K562 (cell line): ENCODE results near the gene COL16A1. TPM values are rescaled to one million over a fixed set of nuclear protein-coding genes. Genes with fewer than 3 reads are reported as not detected.
A peak's percentile ranks its signal among the peaks of the same experiment; 100 is the strongest.

ENCODE experiments used
- ATAC-seq: fragments of 200-7000 bp; cut with Tn5 transposase; 3 replicates; pipeline ENCODE4 v1.9.1; 2020; ENCODE audit warnings: moderate library complexity
- BruUV-seq: library from RNA; stranded (reverse); fragments of 400-500 nt; replicated peaks from 2 replicates; lab custom pipeline; 2021; lab: Mats Ljungman, UMichigan
- CTCF ChIA-PET: fragments of 300-600 bp; formaldehyde crosslinking; extraction: SDS; loops from one replicate; lab custom pipeline; 2021; ENCODE audit warnings: low intra/inter-chr PET ratio; lab: Yijun Ruan, JAX
- POLR2A ChIA-PET: fragments of 300-600, 350-650 bp; sonication (Branson Sonifier 250); formaldehyde crosslinking; extraction: SDS; loops from one replicate; lab custom pipeline; 2021; ENCODE audit warnings: antibody characterized with exemption, inconsistent platforms; lab: Yijun Ruan, JAX
- DNase-seq, 4 experiments: peaks; one replicate each; pipeline versions ENCODE4 v3.0.0 to v3.0.0-alpha.2; 2011 to 2018; ENCODE audit warnings: low spot score in 3 of 4, mixed read lengths in 3 of 4; ENCODE audit errors: extremely low read depth in 1 of 4
- FAIRE-seq: peaks from 2 replicates; lab custom pipeline; 2011; peaks lifted over from hg19 to GRCh38; lab: Jason Lieb, UNC
- H2AFZ ChIP-seq: 2 replicates; pipeline ENCODE4 v1.6.0; 2011; ENCODE audit warnings: low read depth, low read length, control low read depth, inconsistent platforms
- H3K27ac ChIP-seq: fragments of 200-600 bp; 3 replicates; pipeline ENCODE4 v1.8.0; 2011; ENCODE audit warnings: low read depth, mild to moderate bottlenecking, control low read depth, inconsistent platforms, low read length, moderate library complexity, mixed read lengths; ENCODE audit errors: extremely low read depth
- H3K27me3 ChIP-seq, 2 experiments: fragments of 300-600 bp in 1 of 2; 2 replicates in 1 of 2; 3 replicates in 1 of 2; pipeline versions ENCODE4 v1.6.0 to v1.8.0; 2011; ENCODE audit warnings: inconsistent platforms in 2 of 2, low read length in 2 of 2, mild to moderate bottlenecking in 1 of 2, mixed read lengths in 1 of 2, moderate library complexity in 1 of 2; ENCODE audit not compliant: control insufficient read depth in 2 of 2, insufficient read depth in 2 of 2
- H3K36me3 ChIP-seq: fragments of 300-600 bp; 3 replicates; pipeline ENCODE4 v1.8.0; 2011; ENCODE audit warnings: mild to moderate bottlenecking, low read length, inconsistent platforms; ENCODE audit not compliant: control insufficient read depth, insufficient read depth
- H3K4me1 ChIP-seq, 2 experiments: fragments of 200-600 bp in 1 of 2; replicated peaks in 1 of 2; 2 replicates in 1 of 2; 3 replicates in 1 of 2; pipeline versions ENCODE4 v1.5.1 to v1.8.0; 2011; ENCODE audit warnings: inconsistent platforms in 2 of 2, low read length in 2 of 2, mild to moderate bottlenecking in 1 of 2, mixed read lengths in 1 of 2, moderate library complexity in 1 of 2; ENCODE audit not compliant: control insufficient read depth in 2 of 2, insufficient read depth in 2 of 2
- H3K4me2 ChIP-seq: 2 replicates; pipeline ENCODE4 v1.6.1; 2011; ENCODE audit warnings: low read length, control low read depth, inconsistent platforms, mixed read lengths; ENCODE audit not compliant: insufficient read depth
- H3K4me3 ChIP-seq: fragments of 200-600 bp; sonication (generic), shearing (Covaris generic); 2 replicates; pipeline ENCODE4 v1.5.1; 2016; ENCODE audit warnings: control low read depth, inconsistent platforms
- H3K79me2 ChIP-seq: fragments of 200-600 bp; 3 replicates; pipeline ENCODE4 v1.8.0; 2011; ENCODE audit warnings: low read length, inconsistent platforms; ENCODE audit not compliant: control insufficient read depth, insufficient read depth
- H3K9ac ChIP-seq, 2 experiments: 2 replicates each; pipeline versions ENCODE4 v1.6.0 to v1.6.1; 2011; ENCODE audit warnings: low read depth in 2 of 2, low read length in 2 of 2, control low read depth in 1 of 2, inconsistent platforms in 1 of 2, mild to moderate bottlenecking in 1 of 2, mixed read lengths in 1 of 2; ENCODE audit not compliant: insufficient read depth in 1 of 2
- H3K9me1 ChIP-seq: one replicate; pipeline ENCODE4 v1.6.0; 2011; ENCODE audit warnings: inconsistent platforms, mild to moderate bottlenecking, low read length, moderate library complexity; ENCODE audit not compliant: control insufficient read depth, insufficient read depth
- H3K9me3 ChIP-seq: replicated peaks from 2 replicates; pipeline ENCODE4 v1.5.1; 2011; ENCODE audit warnings: low read depth, low read length, inconsistent platforms; ENCODE audit not compliant: control insufficient read depth, insufficient read depth
- H4K20me1 ChIP-seq: replicated peaks from 2 replicates; pipeline ENCODE4 v1.6.1; 2011; ENCODE audit warnings: low read length, inconsistent platforms, mixed read lengths; ENCODE audit not compliant: control insufficient read depth, insufficient read depth
- BRF1 ChIP-seq: IDR thresholded peaks from 3 replicates; pipeline ENCODE4 v1.6.1; 2011; ENCODE audit warnings: borderline replicate concordance, mild to moderate bottlenecking; ENCODE audit not compliant: insufficient read length; ENCODE audit errors: extremely low read depth
- ESRRA ChIP-seq: fragments of 450-650 bp; IDR thresholded peaks from 2 replicates; pipeline ENCODE4 v1.6.1; 2014; ENCODE audit warnings: low read depth, mild to moderate bottlenecking, moderate library complexity, borderline replicate concordance
- ZNF696 ChIP-seq: fragments of 250-450 bp; sonication (Bioruptor Pico); conservative IDR thresholded peaks from 2 replicates; pipeline ENCODE4 v1.4.0; 2020; ENCODE audit warnings: mild to moderate bottlenecking, moderate library complexity
- WGBS: fragments of 100-300 bp; shearing (Covaris generic); methylation state at CpG from one replicate; pipeline ENCODE4 v1.1.6; 2016; ENCODE audit warnings: low coverage, mixed read lengths; ENCODE audit not compliant: insufficient coverage; ENCODE audit errors: missing lambda C conversion rate; 5-methylcytosine and 5-hydroxymethylcytosine counted together
- in situ Hi-C: fragments of 300-500 bp; cut with MboI; formaldehyde crosslinking; loops from 4 replicates; pipeline ENCODE4 v1.15.0; 2018; ENCODE audit warnings: inconsistent platforms, mixed read lengths
- intact Hi-C: fragments of 100-400 bp; cut with micrococcal nuclease; formaldehyde crosslinking; loops from 2 replicates; pipeline ENCODE4 v1.14.2; 2022
- polyA plus RNA-seq, 8 experiments: library from polyadenylated mRNA; depleted of rRNA in 4 of 8; stranded (reverse) in 5 of 8; unstranded in 3 of 8; fragments of >200 nt; fragmentation: Nextera tagmentation in 2 of 8; fragmentation: Illumina TruSeq in 1 of 8; extraction: Ambion mirVana in 2 of 8; extraction: Trizol in 1 of 8; gene quantifications; 2 replicates each; pipeline versions ENCODE4 v1.2.1 to v1.2.3, GENCODE V29; 2011 to 2014; ENCODE audit warnings: inconsistent platforms in 1 of 8, missing spikeins in 1 of 8
- total RNA-seq, 7 experiments: library from RNA; depleted of rRNA in 6 of 7; stranded (reverse); fragments of >200 nt in 6 of 7; fragmentation: Illumina TruSeq in 2 of 7; extraction: Trizol in 2 of 7; gene quantifications; 2 replicates each; pipeline versions ENCODE4 v1.2.1 to v1.2.3, GENCODE V29; 2011 to 2021; ENCODE audit warnings: low replicate concordance in 1 of 7
- TF ChIP-seq, protein P1 (sequence below): fragments of 450-650 bp; IDR thresholded peaks from 2 replicates; pipeline ENCODE4 v1.6.1; 2016; ENCODE audit warnings: mild to moderate bottlenecking, moderate library complexity
- TF ChIP-seq, protein P2 (sequence below): sonication (generic); formaldehyde crosslinking; IDR thresholded peaks from 2 replicates; pipeline ENCODE4 v1.8.1; 2022; ENCODE audit warnings: missing genetic modification reagents

The COL16A1 gene
- total and polyA plus RNA-seq, 9 of the 15 experiments (the other 6 are each of a cell fraction or from before 2014, with no cell fraction given): 0.11 to 0.60 (median 0.11) TPM; not detected in 6

DNA sequence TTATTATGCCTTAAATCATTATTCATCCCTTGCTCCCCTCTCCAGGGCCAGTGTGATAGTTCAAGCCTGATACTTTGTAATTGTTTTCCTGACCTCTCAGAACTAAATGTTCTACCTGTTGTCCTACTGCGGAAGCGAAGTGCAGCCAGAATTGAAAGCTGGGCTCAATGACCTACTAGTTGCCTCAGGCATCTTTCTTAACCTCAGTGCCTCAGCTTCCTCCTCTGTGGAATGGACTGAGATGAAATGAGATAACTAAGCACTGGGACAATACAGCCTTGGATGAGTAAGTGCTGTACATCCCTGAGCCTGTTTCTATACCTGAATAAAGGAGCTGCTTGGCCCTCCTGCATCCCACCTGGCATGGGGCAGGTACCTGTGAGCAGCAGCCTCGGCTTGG is 26.4 kb downstream of the COL16A1 start:
- no peak for TF ChIP-seq ZNF696 (CRISPR knock-in tag)
- TF ChIP-seq, protein P1, sequence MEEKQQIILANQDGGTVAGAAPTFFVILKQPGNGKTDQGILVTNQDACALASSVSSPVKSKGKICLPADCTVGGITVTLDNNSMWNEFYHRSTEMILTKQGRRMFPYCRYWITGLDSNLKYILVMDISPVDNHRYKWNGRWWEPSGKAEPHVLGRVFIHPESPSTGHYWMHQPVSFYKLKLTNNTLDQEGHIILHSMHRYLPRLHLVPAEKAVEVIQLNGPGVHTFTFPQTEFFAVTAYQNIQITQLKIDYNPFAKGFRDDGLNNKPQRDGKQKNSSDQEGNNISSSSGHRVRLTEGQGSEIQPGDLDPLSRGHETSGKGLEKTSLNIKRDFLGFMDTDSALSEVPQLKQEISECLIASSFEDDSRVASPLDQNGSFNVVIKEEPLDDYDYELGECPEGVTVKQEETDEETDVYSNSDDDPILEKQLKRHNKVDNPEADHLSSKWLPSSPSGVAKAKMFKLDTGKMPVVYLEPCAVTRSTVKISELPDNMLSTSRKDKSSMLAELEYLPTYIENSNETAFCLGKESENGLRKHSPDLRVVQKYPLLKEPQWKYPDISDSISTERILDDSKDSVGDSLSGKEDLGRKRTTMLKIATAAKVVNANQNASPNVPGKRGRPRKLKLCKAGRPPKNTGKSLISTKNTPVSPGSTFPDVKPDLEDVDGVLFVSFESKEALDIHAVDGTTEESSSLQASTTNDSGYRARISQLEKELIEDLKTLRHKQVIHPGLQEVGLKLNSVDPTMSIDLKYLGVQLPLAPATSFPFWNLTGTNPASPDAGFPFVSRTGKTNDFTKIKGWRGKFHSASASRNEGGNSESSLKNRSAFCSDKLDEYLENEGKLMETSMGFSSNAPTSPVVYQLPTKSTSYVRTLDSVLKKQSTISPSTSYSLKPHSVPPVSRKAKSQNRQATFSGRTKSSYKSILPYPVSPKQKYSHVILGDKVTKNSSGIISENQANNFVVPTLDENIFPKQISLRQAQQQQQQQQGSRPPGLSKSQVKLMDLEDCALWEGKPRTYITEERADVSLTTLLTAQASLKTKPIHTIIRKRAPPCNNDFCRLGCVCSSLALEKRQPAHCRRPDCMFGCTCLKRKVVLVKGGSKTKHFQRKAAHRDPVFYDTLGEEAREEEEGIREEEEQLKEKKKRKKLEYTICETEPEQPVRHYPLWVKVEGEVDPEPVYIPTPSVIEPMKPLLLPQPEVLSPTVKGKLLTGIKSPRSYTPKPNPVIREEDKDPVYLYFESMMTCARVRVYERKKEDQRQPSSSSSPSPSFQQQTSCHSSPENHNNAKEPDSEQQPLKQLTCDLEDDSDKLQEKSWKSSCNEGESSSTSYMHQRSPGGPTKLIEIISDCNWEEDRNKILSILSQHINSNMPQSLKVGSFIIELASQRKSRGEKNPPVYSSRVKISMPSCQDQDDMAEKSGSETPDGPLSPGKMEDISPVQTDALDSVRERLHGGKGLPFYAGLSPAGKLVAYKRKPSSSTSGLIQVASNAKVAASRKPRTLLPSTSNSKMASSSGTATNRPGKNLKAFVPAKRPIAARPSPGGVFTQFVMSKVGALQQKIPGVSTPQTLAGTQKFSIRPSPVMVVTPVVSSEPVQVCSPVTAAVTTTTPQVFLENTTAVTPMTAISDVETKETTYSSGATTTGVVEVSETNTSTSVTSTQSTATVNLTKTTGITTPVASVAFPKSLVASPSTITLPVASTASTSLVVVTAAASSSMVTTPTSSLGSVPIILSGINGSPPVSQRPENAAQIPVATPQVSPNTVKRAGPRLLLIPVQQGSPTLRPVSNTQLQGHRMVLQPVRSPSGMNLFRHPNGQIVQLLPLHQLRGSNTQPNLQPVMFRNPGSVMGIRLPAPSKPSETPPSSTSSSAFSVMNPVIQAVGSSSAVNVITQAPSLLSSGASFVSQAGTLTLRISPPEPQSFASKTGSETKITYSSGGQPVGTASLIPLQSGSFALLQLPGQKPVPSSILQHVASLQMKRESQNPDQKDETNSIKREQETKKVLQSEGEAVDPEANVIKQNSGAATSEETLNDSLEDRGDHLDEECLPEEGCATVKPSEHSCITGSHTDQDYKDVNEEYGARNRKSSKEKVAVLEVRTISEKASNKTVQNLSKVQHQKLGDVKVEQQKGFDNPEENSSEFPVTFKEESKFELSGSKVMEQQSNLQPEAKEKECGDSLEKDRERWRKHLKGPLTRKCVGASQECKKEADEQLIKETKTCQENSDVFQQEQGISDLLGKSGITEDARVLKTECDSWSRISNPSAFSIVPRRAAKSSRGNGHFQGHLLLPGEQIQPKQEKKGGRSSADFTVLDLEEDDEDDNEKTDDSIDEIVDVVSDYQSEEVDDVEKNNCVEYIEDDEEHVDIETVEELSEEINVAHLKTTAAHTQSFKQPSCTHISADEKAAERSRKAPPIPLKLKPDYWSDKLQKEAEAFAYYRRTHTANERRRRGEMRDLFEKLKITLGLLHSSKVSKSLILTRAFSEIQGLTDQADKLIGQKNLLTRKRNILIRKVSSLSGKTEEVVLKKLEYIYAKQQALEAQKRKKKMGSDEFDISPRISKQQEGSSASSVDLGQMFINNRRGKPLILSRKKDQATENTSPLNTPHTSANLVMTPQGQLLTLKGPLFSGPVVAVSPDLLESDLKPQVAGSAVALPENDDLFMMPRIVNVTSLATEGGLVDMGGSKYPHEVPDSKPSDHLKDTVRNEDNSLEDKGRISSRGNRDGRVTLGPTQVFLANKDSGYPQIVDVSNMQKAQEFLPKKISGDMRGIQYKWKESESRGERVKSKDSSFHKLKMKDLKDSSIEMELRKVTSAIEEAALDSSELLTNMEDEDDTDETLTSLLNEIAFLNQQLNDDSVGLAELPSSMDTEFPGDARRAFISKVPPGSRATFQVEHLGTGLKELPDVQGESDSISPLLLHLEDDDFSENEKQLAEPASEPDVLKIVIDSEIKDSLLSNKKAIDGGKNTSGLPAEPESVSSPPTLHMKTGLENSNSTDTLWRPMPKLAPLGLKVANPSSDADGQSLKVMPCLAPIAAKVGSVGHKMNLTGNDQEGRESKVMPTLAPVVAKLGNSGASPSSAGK: no peak
- TF ChIP-seq, protein P2, sequence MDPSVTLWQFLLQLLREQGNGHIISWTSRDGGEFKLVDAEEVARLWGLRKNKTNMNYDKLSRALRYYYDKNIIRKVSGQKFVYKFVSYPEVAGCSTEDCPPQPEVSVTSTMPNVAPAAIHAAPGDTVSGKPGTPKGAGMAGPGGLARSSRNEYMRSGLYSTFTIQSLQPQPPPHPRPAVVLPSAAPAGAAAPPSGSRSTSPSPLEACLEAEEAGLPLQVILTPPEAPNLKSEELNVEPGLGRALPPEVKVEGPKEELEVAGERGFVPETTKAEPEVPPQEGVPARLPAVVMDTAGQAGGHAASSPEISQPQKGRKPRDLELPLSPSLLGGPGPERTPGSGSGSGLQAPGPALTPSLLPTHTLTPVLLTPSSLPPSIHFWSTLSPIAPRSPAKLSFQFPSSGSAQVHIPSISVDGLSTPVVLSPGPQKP (CRISPR knock-in tag): no peak
- TF ChIP-seq BRF1: no peak
- TF ChIP-seq ESRRA: peak; percentile 65; the same call in 1 of the 2 replicates
- TF ChIP-seq, all 486 proteins: peak for 1
- ChIA-PET CTCF (no interaction called here), POLR2A (interaction anchor here (0.6 to 0.9 kb wide), 2 partner anchors 10 to 386 kb away, joined by 3 read pairs; no protein-coding TSS in a partner anchor)
- in situ Hi-C loops (no loop called here), intact Hi-C loops (no loop called here)
- H3K79me2 ChIP-seq: no peaks in the 10 kb centered on the region
- ATAC-seq (no peak), FAIRE-seq (no peak), DNase-seq (no peak)
- peaks cover 63 to 95% of the 10 kb centered on the region in 2 experiments for H3K27me3 ChIP-seq
- no peaks in the 10 kb centered on the region for H3K9me1 ChIP-seq
- no TSS peak for BruUV-seq
- H4K20me1 ChIP-seq: peaks cover 11% of the 10 kb centered on the region
- no peak overlapping the region for H2AFZ ChIP-seq
- no peaks in the 10 kb centered on the region for H3K9me3 ChIP-seq
- no peaks in the 10 kb centered on the region for H3K36me3 ChIP-seq
- no peak overlapping the region for H3K9ac ChIP-seq
- H3K27ac ChIP-seq: no peak overlapping the region
- 0% methylated on average over 3 of the region's 3 CpGs for WGBS
- H3K4me2 ChIP-seq: no peak overlapping the region
- peaks cover 0 to 4% of the 10 kb centered on the region in 2 experiments; a peak in 1 of 5 replicates for H3K4me1 ChIP-seq
- no peak overlapping the region for H3K4me3 ChIP-seq
